Measurements from ENCODE around the gene ADCY1. TPM values are rescaled to one million over a fixed set of nuclear protein-coding genes. Genes with fewer than 3 reads are reported as not detected.

ADCY1 gene
- total RNA-seq, 4 donors from 2014 or later = 0.34 to 1.9 (median 0.37) TPM

DNA sequence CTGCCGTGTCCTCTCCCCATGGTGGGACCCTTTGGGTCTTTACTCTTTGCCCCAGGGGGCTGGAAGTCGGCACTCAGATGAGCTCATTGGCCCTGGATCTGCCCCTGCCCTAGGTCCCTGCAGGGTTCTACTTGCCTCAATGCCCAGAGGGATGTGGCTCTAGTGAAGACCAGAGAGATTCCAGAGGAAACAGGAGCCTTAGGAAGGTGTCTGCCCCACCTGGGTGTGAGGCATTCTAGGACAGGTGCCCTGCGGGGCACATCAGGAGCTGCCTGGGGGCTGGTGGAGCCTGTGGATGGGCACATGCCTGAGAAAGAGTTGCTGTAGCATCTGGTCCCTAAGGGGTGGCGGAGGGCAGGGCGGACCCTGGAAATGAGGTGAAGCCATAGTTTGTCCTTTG, 128.6 kb downstream of the ADCY1 start:
- 76 to 92% methylated on average over 2 to 3 of the region's 5 CpGs for WGBS, 2 donors
- intact Hi-C loops (cut with DNase I) = no loop called here
- H3K4me3 ChIP-seq = no peak overlapping the region
- no peaks in the 10 kb centered on the region for H3K4me1 ChIP-seq
- no peaks in the 10 kb centered on the region for H3K9me3 ChIP-seq
- H3K27ac ChIP-seq = no peak overlapping the region
- DNase-seq = no peak
- H3K27me3 ChIP-seq = no peaks in the 10 kb centered on the region
- no peak for TF ChIP-seq POLR2A (IDR thresholded peaks at IDR 0.05)
- TF ChIP-seq CTCF (IDR thresholded peaks at IDR 0.05) = no peak
- H3K36me3 ChIP-seq = no peaks in the 10 kb centered on the region

DNA sequence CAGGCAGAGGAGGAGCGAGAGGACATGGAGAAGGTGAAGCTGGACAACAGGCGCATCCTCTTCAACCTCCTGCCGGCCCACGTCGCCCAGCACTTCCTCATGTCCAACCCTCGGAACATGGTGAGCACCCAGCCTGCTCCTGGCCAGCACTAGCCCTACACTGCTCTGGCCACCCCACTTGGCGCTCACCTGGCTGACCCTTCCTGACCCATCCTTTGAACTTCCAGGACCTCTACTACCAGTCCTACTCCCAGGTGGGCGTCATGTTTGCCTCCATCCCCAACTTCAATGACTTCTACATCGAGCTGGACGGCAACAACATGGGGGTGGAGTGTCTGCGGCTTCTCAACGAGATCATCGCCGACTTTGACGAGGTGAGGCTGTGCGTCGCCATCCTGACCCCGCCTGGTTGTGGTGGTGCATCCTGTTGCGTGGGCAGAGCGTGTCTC, 129.2 kb downstream of the ADCY1 start:
- Histone ChIP-seq H3K9me3 (no peaks in the 10 kb centered on the region), H3K36me3 (no peaks in the 10 kb centered on the region), H3K27me3 (no peaks in the 10 kb centered on the region), H3K4me3 (no peak overlapping the region), H3K4me1 (no peaks in the 10 kb centered on the region), H3K27ac (no peak overlapping the region)
- TF ChIP-seq POLR2A (IDR thresholded peaks at IDR 0.05) (no peak), CTCF (IDR thresholded peaks at IDR 0.05) (no peak)
- 84 to 88% methylated on average over 7 to 8 of the region's 20 CpGs for WGBS, 2 donors
- DNase-seq = no peak
- intact Hi-C loops (cut with DNase I) = no loop called here

DNA sequence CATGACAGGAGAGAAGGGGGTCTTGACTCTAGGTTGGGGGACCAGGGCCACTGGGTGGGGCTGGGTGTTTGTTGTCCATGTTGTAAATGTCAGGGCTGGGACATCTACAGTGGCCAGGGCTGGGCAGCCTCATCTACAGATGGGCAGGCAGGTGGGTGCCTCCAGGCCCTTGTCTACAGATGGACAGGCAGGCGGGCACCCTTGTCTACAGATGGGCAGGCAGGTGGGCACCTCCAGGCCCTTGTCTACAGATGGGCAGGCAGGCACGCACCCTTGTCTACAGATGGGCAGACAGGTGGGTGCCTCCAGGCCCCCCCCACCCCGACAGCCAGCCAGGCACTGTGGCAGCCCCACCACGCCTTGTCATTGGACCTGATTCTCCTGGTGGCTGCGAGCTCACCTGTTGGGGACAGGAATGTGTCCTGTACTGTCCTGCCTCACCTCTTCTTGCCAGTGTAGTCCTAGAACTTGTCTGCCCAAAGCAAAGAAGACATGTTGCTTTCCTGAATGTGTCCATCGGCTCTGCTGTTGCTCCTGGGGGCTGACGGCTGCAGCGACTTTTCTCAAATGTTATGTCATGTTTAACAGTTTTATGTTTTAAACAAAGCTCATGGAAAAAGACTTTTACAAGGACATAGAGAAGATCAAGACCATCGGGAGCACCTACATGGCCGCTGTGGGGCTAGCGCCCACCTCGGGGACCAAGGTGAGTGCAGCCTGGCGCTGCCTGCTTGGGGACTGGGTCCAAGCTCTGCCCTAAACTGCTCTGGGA, 129.9 kb downstream of the ADCY1 start:
- TF ChIP-seq CTCF (IDR thresholded peaks at IDR 0.05) (no peak), POLR2A (IDR thresholded peaks at IDR 0.05) (no peak)
- Histone ChIP-seq H3K9me3 (no peaks in the 10 kb centered on the region), H3K4me1 (no peaks in the 10 kb centered on the region), H3K27ac (no peak overlapping the region), H3K36me3 (no peaks in the 10 kb centered on the region), H3K27me3 (no peaks in the 10 kb centered on the region), H3K4me3 (no peak overlapping the region)
- 77 to 89% methylated on average over 6 to 9 of the region's 13 CpGs for WGBS, 2 donors
- intact Hi-C loops (cut with DNase I) = no loop called here
- DNase-seq = no peak

GRCh38 chr7:45704683-45705016, 130.5 kb downstream of the ADCY1 start:
- 43 to 59% methylated on average over 3 of the region's 3 CpGs for WGBS, 2 donors

More at GRCh38 chr7:45704683-45705016, 130.5 kb downstream of the ADCY1 start:
- intact Hi-C loops (cut with DNase I) = no loop called here
- Histone ChIP-seq H3K36me3 (no peaks in the 10 kb centered on the region), H3K4me3 (no peak overlapping the region), H3K4me1 (no peaks in the 10 kb centered on the region), H3K27me3 (no peaks in the 10 kb centered on the region), H3K9me3 (no peaks in the 10 kb centered on the region), H3K27ac (no peak overlapping the region)
- TF ChIP-seq POLR2A (IDR thresholded peaks at IDR 0.05) (no peak), CTCF (IDR thresholded peaks at IDR 0.05) (no peak)
- no peak for DNase-seq

Data from esophagus squamous epithelium (tissue), 5 donors.